H1 (cell line): ENCODE measurements around the gene ADNP2. TPM values are rescaled to one million over a fixed set of nuclear protein-coding genes. Genes with fewer than 3 reads are reported as not detected.

Source experiments
- ATF2 ChIP-seq: IDR thresholded peaks from 2 replicates; pipeline ENCODE4 v1.6.1; 2012; ENCODE audit warnings: low read length, inconsistent platforms
- POLR2AphosphoS5 ChIP-seq: IDR thresholded peaks from 2 replicates; pipeline ENCODE4 v1.6.1; 2011; ENCODE audit warnings: low read depth, low read length
- TEAD4 ChIP-seq: IDR thresholded peaks from 2 replicates; pipeline ENCODE4 v1.6.1; 2012; ENCODE audit warnings: low read depth, low read length, inconsistent platforms, mixed read lengths
- USF2 ChIP-seq: IDR thresholded peaks from 2 replicates; pipeline ENCODE4 v1.6.1; 2011; ENCODE audit warnings: low read length, improper control_type of control experiment
- polyA plus RNA-seq, 7 experiments: library from polyadenylated mRNA; depleted of rRNA in 3 of 7; stranded (reverse) in 5 of 7; unstranded in 2 of 7; fragments of >200 nt in 5 of 7; fragments of 200-250 nt in 2 of 7; gene quantifications; 1 replicate in 5 of 7; 2 replicates in 1 of 7; 4 replicates in 1 of 7; pipeline versions ENCODE4 v1.2.1 to v1.2.3, GENCODE V29; 2011 to 2013; ENCODE audit warnings: missing spikeins in 2 of 7, mixed read lengths in 2 of 7
- total RNA-seq: library from RNA; stranded (reverse); fragmentation: NEBNext Ultra II Directional; extraction: Animal tissue kit (Norgen Biotek cat#: 25700); gene quantifications from 2 replicates; pipeline ENCODE4 v1.2.1, GENCODE V29; 2021

The ADNP2 gene
- total and polyA plus RNA-seq, 2 of the 8 experiments (the other 6 are each of a cell fraction or from before 2014, with no cell fraction given), result 25.1 to 61.6 TPM

- TF ChIP-seq USF2 (no peak), ATF2 (no peak), POLR2AphosphoS5 (no peak), TEAD4 (no peak)
Observed at GRCh38 chr18:80129672-80130367, 20.8 kb downstream of the ADNP2 start (continued).
